ENCODE data around the gene SOWAHB. TPM values are rescaled to one million over a fixed set of nuclear protein-coding genes. Genes with fewer than 3 reads are reported as not detected.
"Not testable (repeated sequence)": the region's sequence is repeated elsewhere in the genome, so short reads cannot be mapped to it uniquely, and the experiment has no call there.

The SOWAHB gene
- total and polyA plus RNA-seq, 4 donors: 2.5 to 30.5 (median 10.1) TPM

GRCh38 chr4:76873495-76873894 lies 24.4 kb downstream of the SOWAHB start (continued):
- TF ChIP-seq FOXA2 (IDR thresholded peaks at IDR 0.05) (no peak), NR2F2 (IDR thresholded peaks at IDR 0.05) (no peak), HNF4A (conservative IDR thresholded peaks at IDR 0.05) (no peak), JUND (IDR thresholded peaks at IDR 0.05) (no peak), RXRA (IDR thresholded peaks at IDR 0.05) (no peak), YY1 (IDR thresholded peaks at IDR 0.05) (no peak)

GRCh38 chr4:76872556-76872955 lies 25.4 kb downstream of the SOWAHB start:
- Histone ChIP-seq H3K9me3 (ENCODE audit: control insufficient read depth in 4 of 4, low read length in 3 of 4) (no peaks in the 10 kb centered on the region), H3K27me3 (ENCODE audit: control insufficient read depth in 4 of 4, insufficient read depth in 4 of 4, low read length in 3 of 4) (no peaks in the 10 kb centered on the region), H3K27ac (ENCODE audit: low read depth in 1 of 2, low read length in 2 of 2) (no peak overlapping the region), H3K4me3 (ENCODE audit: low read depth in 1 of 3, low read length in 3 of 3) (no peak overlapping the region), H3K4me1 (ENCODE audit: control insufficient read depth in 4 of 4, insufficient read depth in 4 of 4, low read length in 3 of 4) (peaks cover 0 to 4% (median 0%) of the 10 kb centered on the region in 4 donors), H3K9ac (ENCODE audit: low read depth in 1 of 2, low read length in 2 of 2) (no peak overlapping the region), H3K36me3 (ENCODE audit: control insufficient read depth in 4 of 4, insufficient read depth in 3 of 4, low read depth in 1 of 4, low read length in 3 of 4) (no peaks in the 10 kb centered on the region)
- no peak for DNase-seq (ENCODE audit: low spot score)
- TF ChIP-seq MAX (IDR thresholded peaks at IDR 0.05) (no peak), RAD21 (IDR thresholded peaks at IDR 0.05) (no peak), EGR1 (IDR thresholded peaks at IDR 0.05; ENCODE audit: low read depth in 2 of 2) (no peak), CTCF (IDR thresholded peaks at IDR 0.05; ENCODE audit: low read depth, low read length, missing input control) (no peak), YY1 (IDR thresholded peaks at IDR 0.05) (no peak), TAF1 (conservative IDR thresholded peaks at IDR 0.05) (no peak), ZBTB33 (IDR thresholded peaks at IDR 0.05) (no peak), FOXA1 (IDR thresholded peaks at IDR 0.05) (no peak), ATF3 (IDR thresholded peaks at IDR 0.05) (no peak), FOXA2 (IDR thresholded peaks at IDR 0.05) (no peak), NR2F2 (IDR thresholded peaks at IDR 0.05) (no peak), REST (IDR thresholded peaks at IDR 0.05) (no peak), SP1 (IDR thresholded peaks at IDR 0.05) (no peak), RXRA (IDR thresholded peaks at IDR 0.05) (no peak), GABPA (IDR thresholded peaks at IDR 0.05 in 1 of 2, conservative IDR thresholded peaks at IDR 0.05 in 1 of 2) (no peak), JUND (IDR thresholded peaks at IDR 0.05) (no peak), HNF4A (conservative IDR thresholded peaks at IDR 0.05) (no peak), HNF4G (IDR thresholded peaks at IDR 0.05) (no peak)

- H3K36me3 ChIP-seq (ENCODE audit: control insufficient read depth in 4 of 4, insufficient read depth in 3 of 4, low read depth in 1 of 4, low read length in 3 of 4); H3K9me3 ChIP-seq (ENCODE audit: control insufficient read depth in 4 of 4, low read length in 3 of 4); H3K27me3 ChIP-seq (ENCODE audit: control insufficient read depth in 4 of 4, insufficient read depth in 4 of 4, low read length in 3 of 4); DNase-seq (ENCODE audit: low spot score); H3K27ac ChIP-seq (ENCODE audit: low read depth in 1 of 2, low read length in 2 of 2); H3K4me3 ChIP-seq (ENCODE audit: low read depth in 1 of 3, low read length in 3 of 3); H3K9ac ChIP-seq (ENCODE audit: low read depth in 1 of 2, low read length in 2 of 2); H3K4me1 ChIP-seq (ENCODE audit: control insufficient read depth in 4 of 4, insufficient read depth in 4 of 4, low read length in 3 of 4): not testable (repeated sequence)
- WGBS: 90% methylated on average over 4 of the region's 4 CpGs
Measured at GRCh38 chr4:76868780-76869179, 29.2 kb downstream of the SOWAHB start.
